Measurements from ENCODE around the gene MUCL3.
"Not testable (repeated sequence)": the region's sequence is repeated elsewhere in the genome, so short reads cannot be mapped to it uniquely, and the experiment has no call there.

MUCL3 gene, protein sequence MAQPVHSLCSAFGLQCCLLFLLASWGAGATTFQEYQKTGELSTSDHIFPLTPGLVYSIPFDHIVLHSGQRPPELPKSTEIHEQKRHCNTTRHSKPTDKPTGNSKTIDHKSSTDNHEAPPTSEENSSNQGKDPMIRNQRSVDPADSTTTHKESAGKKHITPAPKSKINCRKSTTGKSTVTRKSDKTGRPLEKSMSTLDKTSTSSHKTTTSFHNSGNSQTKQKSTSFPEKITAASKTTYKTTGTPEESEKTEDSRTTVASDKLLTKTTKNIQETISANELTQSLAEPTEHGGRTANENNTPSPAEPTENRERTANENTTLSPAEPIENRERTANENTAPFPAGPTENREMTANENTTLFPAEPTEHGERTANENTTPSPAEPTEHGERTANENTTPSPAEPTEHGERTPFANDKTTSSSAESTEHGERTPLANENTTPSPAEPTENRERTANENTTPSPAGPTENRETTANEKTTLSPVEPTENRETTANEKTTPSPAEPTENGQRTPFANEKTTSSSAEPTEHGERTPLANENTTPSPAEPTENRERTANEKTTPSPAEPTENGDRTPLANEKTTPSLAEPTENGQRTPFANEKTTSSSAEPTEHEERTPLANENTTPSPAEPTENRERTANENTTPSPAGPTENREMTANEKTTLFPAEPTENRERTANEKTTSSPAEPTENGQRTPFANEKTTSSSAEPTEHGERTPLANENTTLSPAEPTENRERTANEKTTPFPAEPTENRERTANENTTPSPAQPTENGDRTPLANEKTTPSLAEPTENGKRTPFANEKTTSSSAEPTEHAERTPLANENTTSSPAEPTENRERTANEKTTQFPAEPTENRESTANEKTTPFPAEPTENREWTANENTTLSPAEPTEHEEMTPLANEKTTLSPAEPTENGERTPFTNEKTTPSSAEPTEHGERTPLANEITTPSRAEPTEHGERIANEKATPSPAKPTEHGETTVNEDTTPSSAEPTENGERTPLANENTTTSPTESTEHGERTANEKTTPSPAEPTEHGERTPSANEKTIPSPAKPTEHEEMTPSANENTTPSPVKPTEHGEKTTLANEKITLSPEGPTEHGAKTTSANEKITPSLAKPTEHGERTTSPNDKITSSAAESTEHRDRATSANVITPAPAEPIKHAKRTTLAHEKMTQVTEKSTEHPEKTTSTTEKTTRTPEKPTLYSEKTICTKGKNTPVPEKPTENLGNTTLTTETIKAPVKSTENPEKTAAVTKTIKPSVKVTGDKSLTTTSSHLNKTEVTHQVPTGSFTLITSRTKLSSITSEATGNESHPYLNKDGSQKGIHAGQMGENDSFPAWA (N-terminal part only)

GRCh38 chr6:30940361-30940986 is at the start of gene MUCL3:
Gene MUCL3, plus strand, starts transcription at chr6:30940973. Its CDS starts 27 bp downstream, at chr6:30941000.
- no peak for DNase-seq (ENCODE audit: low read depth)

GRCh38 chr6:30891450-30891723 is 49.4 kb upstream of the MUCL3 start:
- no peak for DNase-seq (ENCODE audit: low read depth)

- no peak for DNase-seq (ENCODE audit: low read depth)
These were observed 48.8 kb upstream of the MUCL3 start for GRCh38 chr6:30891816-30892538.

DNA sequence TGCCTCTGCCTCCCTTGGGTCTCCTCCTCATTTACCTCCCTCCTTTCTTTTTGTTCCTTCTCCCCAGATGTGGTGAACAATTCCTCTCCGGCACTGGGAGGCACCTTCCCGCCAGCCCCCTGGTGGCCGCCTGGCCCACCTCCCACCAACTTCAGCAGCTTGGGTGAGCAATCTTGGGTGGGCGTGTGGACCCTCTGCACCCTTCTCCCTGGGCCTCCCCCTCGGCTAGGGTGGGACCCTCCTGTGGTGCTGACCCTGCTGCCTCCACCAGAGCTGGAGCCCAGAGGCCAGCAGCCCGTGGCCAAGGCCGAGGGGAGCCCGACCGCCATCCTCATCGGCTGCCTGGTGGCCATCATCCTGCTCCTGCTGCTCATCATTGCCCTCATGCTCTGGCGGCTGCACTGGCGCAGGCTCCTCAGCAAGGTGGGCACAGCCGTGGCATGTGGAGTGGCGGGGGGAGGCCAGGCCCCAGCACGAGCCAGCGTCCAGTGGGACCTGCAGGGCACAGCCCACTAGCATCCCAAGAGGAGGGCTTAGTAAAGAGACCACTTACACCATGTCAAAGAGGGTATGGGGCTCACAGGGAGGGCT is 47.7 kb upstream of the MUCL3 start:
- no peak for DNase-seq (ENCODE audit: low read depth)

- no peak for DNase-seq (ENCODE audit: low read depth)
These were observed 47.1 kb upstream of the MUCL3 start for GRCh38 chr6:30893666-30894065.

DNA sequence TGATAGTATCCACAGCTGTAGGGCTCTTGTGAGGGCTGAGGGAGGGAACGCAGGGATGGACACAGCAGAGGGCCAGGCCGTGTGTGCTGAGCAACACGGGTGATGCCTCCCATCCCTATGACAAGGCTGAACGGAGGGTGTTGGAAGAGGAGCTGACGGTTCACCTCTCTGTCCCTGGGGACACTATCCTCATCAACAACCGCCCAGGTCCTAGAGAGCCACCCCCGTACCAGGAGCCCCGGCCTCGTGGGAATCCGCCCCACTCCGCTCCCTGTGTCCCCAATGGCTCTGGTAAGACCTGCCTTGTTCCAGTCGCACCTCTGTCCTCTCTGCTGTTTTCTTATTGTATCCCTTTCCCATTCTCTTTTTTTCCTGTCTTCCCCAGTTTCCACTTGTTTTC is 46.4 kb upstream of the MUCL3 start:
- DNase-seq (ENCODE audit: low read depth) = no peak

DNA sequence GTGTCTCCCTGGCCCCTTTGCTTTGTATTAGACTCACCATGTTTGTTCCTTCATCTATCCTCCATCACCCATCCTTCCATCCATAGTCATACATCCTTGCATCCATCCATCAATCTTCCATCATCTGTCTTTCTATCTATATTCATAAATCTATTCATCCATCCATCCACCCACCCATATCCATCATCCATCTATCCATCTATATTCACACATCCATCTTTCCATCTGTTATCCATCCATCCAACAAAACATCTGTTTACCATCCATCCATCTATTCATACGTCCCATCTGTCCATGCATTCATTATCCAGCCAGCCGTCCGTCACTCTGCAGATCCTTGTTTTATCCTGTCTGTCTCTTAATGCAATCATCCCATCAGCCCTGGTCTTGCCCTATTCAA is 45.8 kb upstream of the MUCL3 start:
- DNase-seq (ENCODE audit: low read depth) = no peak

GRCh38 chr6:30895343-30895742 is 45.4 kb upstream of the MUCL3 start:
- no peak for DNase-seq (ENCODE audit: low read depth)

DNA sequence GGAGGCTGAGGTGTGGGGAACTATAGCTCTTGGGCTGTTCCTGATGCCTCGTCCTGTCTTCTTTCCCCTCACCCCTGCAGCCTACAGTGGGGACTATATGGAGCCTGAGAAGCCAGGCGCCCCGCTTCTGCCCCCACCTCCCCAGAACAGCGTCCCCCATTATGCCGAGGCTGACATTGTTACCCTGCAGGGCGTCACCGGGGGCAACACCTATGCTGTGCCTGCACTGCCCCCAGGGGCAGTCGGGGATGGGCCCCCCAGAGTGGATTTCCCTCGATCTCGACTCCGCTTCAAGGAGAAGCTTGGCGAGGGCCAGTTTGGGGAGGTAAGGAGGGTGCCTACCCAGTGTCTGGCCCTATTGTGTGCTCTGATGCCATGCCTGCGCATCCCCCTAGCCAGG is 44.2 kb upstream of the MUCL3 start:
- DNase-seq (ENCODE audit: low read depth) = no peak

DNA sequence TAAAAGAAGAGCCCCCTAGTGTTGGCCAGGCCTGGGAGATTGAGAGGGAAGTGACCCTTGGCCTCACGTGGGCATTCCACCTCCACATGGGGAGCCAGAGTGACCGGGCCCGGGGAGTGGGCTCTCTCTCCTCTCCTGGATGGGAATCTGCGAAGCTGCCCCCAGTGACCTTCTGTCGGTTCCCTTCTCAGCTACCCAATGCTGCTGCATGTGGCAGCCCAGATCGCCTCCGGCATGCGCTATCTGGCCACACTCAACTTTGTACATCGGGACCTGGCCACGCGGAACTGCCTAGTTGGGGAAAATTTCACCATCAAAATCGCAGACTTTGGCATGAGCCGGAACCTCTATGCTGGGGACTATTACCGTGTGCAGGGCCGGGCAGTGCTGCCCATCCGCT is 42.9 kb upstream of the MUCL3 start:
- DNase-seq (ENCODE audit: low read depth) = no peak

GRCh38 chr6:30898750-30899360 is 41.9 kb upstream of the MUCL3 start:
- DNase-seq (ENCODE audit: low read depth) = no peak

DNA sequence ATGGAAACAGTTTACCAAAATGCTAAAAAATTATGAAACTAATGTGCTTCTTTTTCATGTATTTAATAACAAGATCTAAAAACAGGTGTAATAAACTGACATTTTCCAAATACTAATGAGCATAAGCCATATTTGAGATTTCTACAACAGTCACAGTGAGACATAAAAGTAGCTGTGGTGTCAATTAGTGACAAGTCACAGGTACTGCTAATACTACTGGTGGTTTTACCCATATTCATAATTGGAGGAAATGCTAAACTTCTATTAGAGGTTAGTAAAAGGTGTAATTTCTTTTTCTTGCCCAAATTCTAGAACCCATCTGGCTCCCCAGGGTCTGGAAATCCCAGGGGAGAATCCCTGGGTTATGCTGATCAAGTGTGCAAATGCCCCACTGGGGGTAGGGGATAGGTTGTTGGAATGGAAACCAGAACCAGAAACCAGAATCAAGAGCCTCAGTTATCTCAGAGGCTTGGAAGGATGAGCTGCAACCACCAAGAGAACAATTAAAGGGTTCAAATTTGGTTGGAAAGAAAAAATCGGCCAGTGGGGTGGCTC is 39.8 kb upstream of the MUCL3 start:
- no peak for DNase-seq (ENCODE audit: low read depth)

GRCh38 chr6:30901436-30901835 is 39.3 kb upstream of the MUCL3 start:
- DNase-seq (ENCODE audit: low read depth) = no peak

DNA sequence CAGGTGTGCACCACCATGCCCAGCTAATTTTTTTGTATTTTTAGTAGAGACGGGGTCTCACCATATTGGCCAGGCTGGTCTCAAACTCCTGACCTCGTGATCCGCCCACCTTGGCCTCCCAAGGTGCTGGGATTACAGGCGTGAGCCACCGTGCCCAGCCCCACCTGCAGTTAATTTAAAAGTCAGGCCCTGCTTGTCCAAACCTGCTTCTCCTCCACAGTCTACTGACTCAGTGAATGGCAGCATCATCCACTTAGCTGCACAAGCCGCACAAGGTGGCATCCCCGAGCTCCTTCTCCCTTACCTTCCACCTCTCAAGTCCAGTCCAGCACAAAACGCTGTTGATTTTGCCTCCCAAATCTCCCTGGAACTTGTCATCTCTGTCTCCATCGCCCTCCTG is 38.6 kb upstream of the MUCL3 start:
- not testable (repeated sequence) for DNase-seq (ENCODE audit: low read depth)

GRCh38 chr6:30902709-30903108 is 38.1 kb upstream of the MUCL3 start:
- DNase-seq (ENCODE audit: low read depth) = no peak

- DNase-seq (ENCODE audit: low read depth) = no peak
These were observed 37.5 kb upstream of the MUCL3 start for GRCh38 chr6:30903236-30903635.

GRCh38 chr6:30907290-30907757 is 33.4 kb upstream of the MUCL3 start:
- DNase-seq (ENCODE audit: low read depth) = not testable (repeated sequence)

GRCh38 chr6:30907758-30908591 is 32.8 kb upstream of the MUCL3 start, which contains the start of gene GTF2H4:
Gene GTF2H4, plus strand, starts transcription at chr6:30908207.
- DNase-seq (ENCODE audit: low read depth) = peak; percentile 97

DNA sequence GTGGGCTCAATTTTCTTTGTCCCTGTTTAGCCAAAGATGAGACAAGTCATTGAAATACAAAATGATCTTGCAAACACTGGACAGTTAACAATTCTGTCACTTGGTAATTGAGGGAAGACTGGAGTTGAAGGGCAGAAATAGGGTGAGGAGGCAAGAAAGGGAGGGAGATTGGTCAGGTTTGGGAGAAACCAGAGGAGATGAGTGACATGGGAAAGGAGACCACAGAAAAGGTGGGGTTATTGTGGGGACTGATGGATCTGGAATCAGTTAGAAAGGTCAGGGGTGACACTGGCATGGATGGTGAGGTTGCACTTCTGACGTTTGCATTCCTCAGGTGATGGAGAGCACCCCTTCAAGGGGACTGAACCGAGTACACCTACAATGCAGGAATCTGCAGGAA is 32.1 kb upstream of the MUCL3 start:
- DNase-seq (ENCODE audit: low read depth) = no peak

All from non-pigmented ciliary epithelial cell (primary cell).